ENCODE measurements around the gene TOX2.

TOX2 gene

GRCh38 chr20:44017905-44018258, 103.2 kb downstream of the TOX2 start:
- Histone ChIP-seq H2AFZ (ENCODE audit: low read depth, low read length) (no peak overlapping the region), H3K36me3 (replicated peaks; ENCODE audit: low read depth, low read length) (peaks cover 34% of the 10 kb centered on the region), H3K4me2 (ENCODE audit: low read length) (no peak overlapping the region), H3K79me2 (ENCODE audit: low read length) (peaks cover 31% of the 10 kb centered on the region), H4K20me1 (ENCODE audit: insufficient read depth, low read length) (peaks cover 95% of the 10 kb centered on the region), H3K9ac (ENCODE audit: low read length) (no peak overlapping the region), H3K27me3 (ENCODE audit: low read depth, low read length) (no peaks in the 10 kb centered on the region), H3K9me3 (ENCODE audit: insufficient read depth, low read length) (no peaks in the 10 kb centered on the region), H3K4me3 (ENCODE audit: low read length) (no peak overlapping the region), H3K27ac (ENCODE audit: low read length) (no peak overlapping the region), H3K4me1 (ENCODE audit: low read length) (0 out of 2 replicates have a peak, but pooled peaks cover 4% of the 10 kb centered on the region)
- TF ChIP-seq CTCF (IDR thresholded peaks at IDR 0.05; ENCODE audit: low read depth, low read length) (no peak), EZH2phosphoT487 (IDR thresholded peaks at IDR 0.05; ENCODE audit: low read depth) (no peak)

- no peak overlapping the region for H3K4me3 ChIP-seq (ENCODE audit: low read length)
- peaks cover 29% of the 10 kb centered on the region for H3K36me3 ChIP-seq (replicated peaks; ENCODE audit: low read depth, low read length)
- H3K27ac ChIP-seq (ENCODE audit: low read length): no peak overlapping the region
- TF ChIP-seq EZH2phosphoT487 (IDR thresholded peaks at IDR 0.05; ENCODE audit: low read depth) (no peak), CTCF (IDR thresholded peaks at IDR 0.05; ENCODE audit: low read depth, low read length) (no peak)
- no peak overlapping the region for H3K9ac ChIP-seq (ENCODE audit: low read length)
- H3K9me3 ChIP-seq (ENCODE audit: insufficient read depth, low read length): no peaks in the 10 kb centered on the region
- peaks cover 25% of the 10 kb centered on the region for H3K79me2 ChIP-seq (ENCODE audit: low read length)
- no peaks in the 10 kb centered on the region for H3K27me3 ChIP-seq (ENCODE audit: low read depth, low read length)
- H2AFZ ChIP-seq (ENCODE audit: low read depth, low read length): no peak overlapping the region
- peaks cover 93% of the 10 kb centered on the region for H4K20me1 ChIP-seq (ENCODE audit: insufficient read depth, low read length)
- H3K4me2 ChIP-seq (ENCODE audit: low read length): no peak overlapping the region
- 0 out of 2 replicates have a peak, but pooled peaks cover 4% of the 10 kb centered on the region for H3K4me1 ChIP-seq (ENCODE audit: low read length)
Measured at GRCh38 chr20:44018259-44018941, 103.7 kb downstream of the TOX2 start.

GRCh38 chr20:44018942-44019637, 104.4 kb downstream of the TOX2 start:
- TF ChIP-seq EZH2phosphoT487 (IDR thresholded peaks at IDR 0.05; ENCODE audit: low read depth): no peak
- Histone ChIP-seq H3K4me1 (ENCODE audit: low read length) (0 out of 2 replicates have a peak, but pooled peaks cover 4% of the 10 kb centered on the region), H3K9me3 (ENCODE audit: insufficient read depth, low read length) (no peaks in the 10 kb centered on the region), H3K36me3 (replicated peaks; ENCODE audit: low read depth, low read length) (peaks cover 26% of the 10 kb centered on the region), H3K27ac (ENCODE audit: low read length) (no peak overlapping the region), H3K4me3 (ENCODE audit: low read length) (no peak overlapping the region), H3K27me3 (ENCODE audit: low read depth, low read length) (no peaks in the 10 kb centered on the region), H3K79me2 (ENCODE audit: low read length) (peaks cover 22% of the 10 kb centered on the region), H3K4me2 (ENCODE audit: low read length) (no peak overlapping the region), H2AFZ (ENCODE audit: low read depth, low read length) (no peak overlapping the region), H4K20me1 (ENCODE audit: insufficient read depth, low read length) (peaks cover 95% of the 10 kb centered on the region), H3K9ac (ENCODE audit: low read length) (no peak overlapping the region)

- Histone ChIP-seq H4K20me1 (ENCODE audit: insufficient read depth, low read length) (peaks cover 89% of the 10 kb centered on the region), H3K79me2 (ENCODE audit: low read length) (peaks cover 15% of the 10 kb centered on the region), H2AFZ (ENCODE audit: low read depth, low read length) (no peak overlapping the region), H3K27ac (ENCODE audit: low read length) (no peak overlapping the region), H3K9me3 (ENCODE audit: insufficient read depth, low read length) (no peaks in the 10 kb centered on the region), H3K4me3 (ENCODE audit: low read length) (no peak overlapping the region), H3K9ac (ENCODE audit: low read length) (no peak overlapping the region), H3K36me3 (replicated peaks; ENCODE audit: low read depth, low read length) (peaks cover 24% of the 10 kb centered on the region), H3K27me3 (ENCODE audit: low read depth, low read length) (no peaks in the 10 kb centered on the region), H3K4me1 (ENCODE audit: low read length) (0 out of 2 replicates have a peak, but pooled peaks cover 4% of the 10 kb centered on the region), H3K4me2 (ENCODE audit: low read length) (no peak overlapping the region)
- no peak for TF ChIP-seq CTCF (IDR thresholded peaks at IDR 0.05; ENCODE audit: low read depth, low read length)
- TF ChIP-seq EZH2phosphoT487 (IDR thresholded peaks at IDR 0.05; ENCODE audit: low read depth): no peak
Measured at GRCh38 chr20:44019638-44020335, 105.1 kb downstream of the TOX2 start.
